GM12891 (cell line): ENCODE data around the gene OTUD6A.

Experiments used
- DNase-seq: peaks from one replicate; pipeline ENCODE4 v3.0.0; 2011; ENCODE audit warnings: low spot score; ENCODE audit not compliant: insufficient read length
- FAIRE-seq: peaks from 2 replicates; lab custom pipeline; 2011; peaks lifted over from hg19 to GRCh38; lab: Jason Lieb, UNC
- PAX5 ChIP-seq: IDR thresholded peaks from 2 replicates; pipeline ENCODE4 v1.6.1; 2011; ENCODE audit warnings: low read length, moderate library complexity, mild to moderate bottlenecking; ENCODE audit not compliant: insufficient read depth, severe bottlenecking
- POLR2A ChIP-seq: IDR thresholded peaks from 2 replicates; pipeline ENCODE4 v1.6.1; 2011; ENCODE audit warnings: low read depth, low read length, control low read depth
- POLR2AphosphoS5 ChIP-seq: IDR thresholded peaks from 2 replicates; pipeline ENCODE4 v1.6.1; 2011; ENCODE audit warnings: low read depth, low read length, control low read depth
- POU2F2 ChIP-seq: IDR thresholded peaks from 2 replicates; pipeline ENCODE4 v1.6.1; 2011; ENCODE audit warnings: low read depth, mild to moderate bottlenecking, control low read depth, low read length, moderate library complexity
- SPI1 ChIP-seq: IDR thresholded peaks from 2 replicates; pipeline ENCODE4 v1.6.1; 2011; ENCODE audit warnings: low read depth, low read length, control low read depth
- TAF1 ChIP-seq: IDR thresholded peaks from 2 replicates; pipeline ENCODE4 v1.6.1; 2011; ENCODE audit warnings: low read depth, low read length, control low read depth

Gene OTUD6A

GRCh38 chrX:70030301-70030767 lies 31.9 kb upstream of the OTUD6A start:
- DNase-seq (peak; percentile 15), FAIRE-seq (peak; percentile 84)
- TF ChIP-seq PAX5 (no peak), POLR2A (no peak), TAF1 (no peak), SPI1 (no peak), POLR2AphosphoS5 (no peak), POU2F2 (no peak)

GRCh38 chrX:70032792-70033191 lies 29.5 kb upstream of the OTUD6A start:
- TF ChIP-seq POLR2A (no peak), SPI1 (no peak), PAX5 (no peak)
- DNase-seq (no peak), FAIRE-seq (no peak)

GRCh38 chrX:70033348-70034051 lies 28.8 kb upstream of the OTUD6A start:
- DNase-seq, result peak; percentile 23
- no peak for TF ChIP-seq SPI1
- no peak for TF ChIP-seq TAF1
- TF ChIP-seq POLR2AphosphoS5, result no peak
- TF ChIP-seq POLR2A, result no peak
- TF ChIP-seq POU2F2, result no peak
- no peak for TF ChIP-seq PAX5
- peak; percentile 51 for FAIRE-seq

GRCh38 chrX:70034646-70035045 lies 27.6 kb upstream of the OTUD6A start:
- TF ChIP-seq TAF1, result no peak
- TF ChIP-seq POLR2AphosphoS5, result no peak
- FAIRE-seq (no peak), DNase-seq (no peak)

- no peak for DNase-seq
- TF ChIP-seq PAX5 (no peak), POLR2A (no peak), POLR2AphosphoS5 (no peak), TAF1 (no peak), SPI1 (no peak), POU2F2 (no peak)
- FAIRE-seq, result no peak
These were observed 23.7 kb upstream of the OTUD6A start for GRCh38 chrX:70038515-70038914.

- DNase-seq, result no peak
- TF ChIP-seq PAX5, result no peak
- no peak for TF ChIP-seq TAF1
- no peak for TF ChIP-seq POU2F2
- no peak for TF ChIP-seq POLR2A
- no peak for TF ChIP-seq POLR2AphosphoS5
- no peak for TF ChIP-seq SPI1
- FAIRE-seq, result no peak
These were observed 23.3 kb upstream of the OTUD6A start for GRCh38 chrX:70038951-70039350.

GRCh38 chrX:70039758-70040157 lies 22.5 kb upstream of the OTUD6A start:
- DNase-seq, result no peak
- no peak for FAIRE-seq
- no peak for TF ChIP-seq TAF1
- TF ChIP-seq PAX5, result no peak
- no peak for TF ChIP-seq SPI1
- TF ChIP-seq POU2F2, result no peak
- no peak for TF ChIP-seq POLR2A
- TF ChIP-seq POLR2AphosphoS5, result no peak

GRCh38 chrX:70041993-70042392 lies 20.3 kb upstream of the OTUD6A start:
- FAIRE-seq (no peak), DNase-seq (no peak)
- TF ChIP-seq PAX5 (no peak), POLR2AphosphoS5 (no peak), POU2F2 (no peak)

- TF ChIP-seq TAF1 (no peak), PAX5 (no peak), POLR2AphosphoS5 (no peak), POU2F2 (no peak), POLR2A (no peak), SPI1 (no peak)
- no peak for DNase-seq
These were observed 19.6 kb upstream of the OTUD6A start for GRCh38 chrX:70042399-70043371.

More at GRCh38 chrX:70042399-70043371, 19.6 kb upstream of the OTUD6A start:
- no peak for FAIRE-seq
